ENCODE measurements around the gene HOXD4. TPM values are rescaled to one million over a fixed set of nuclear protein-coding genes. Genes with fewer than 3 reads are reported as not detected.

HOXD4 gene
- total RNA-seq, 1 experiment from 2014 or later = 1.4 TPM

- no TSS peak for BruUV-seq (replicated peaks)
Measured at GRCh38 chr2:176114120-176114929, 37.0 kb upstream of the HOXD4 start.

GRCh38 chr2:176114930-176115625 lies 36.3 kb upstream of the HOXD4 start:
- ChIA-PET CTCF (no interaction called here), POLR2A (no interaction called here)
- intact Hi-C loops (cut with micrococcal nuclease; ENCODE audit: unreplicated experiment) = no loop called here

More at GRCh38 chr2:176114120-176114929, 37.0 kb upstream of the HOXD4 start:
- Histone ChIP-seq H3K36me3 (ENCODE audit: control insufficient read depth, insufficient read depth, low read length) (no peaks in the 10 kb centered on the region), H3K9me3 (ENCODE audit: control insufficient read depth, insufficient read depth, low read depth, low read length) (no peaks in the 10 kb centered on the region), H3K4me3 (ENCODE audit: low read depth in 2 of 2, low read length in 2 of 2) (no peak overlapping the region), H3K27ac (ENCODE audit: low read length) (no peak overlapping the region), H3K4me1 (ENCODE audit: control insufficient read depth, insufficient read depth, low read length) (0 out of 2 replicates have a peak, but pooled peaks cover 3% of the 10 kb centered on the region), H3K27me3 (ENCODE audit: control insufficient read depth, insufficient read depth, low read length) (peaks cover 5% of the 10 kb centered on the region; the same call in 1 of the 2 replicates)
- intact Hi-C loops (cut with micrococcal nuclease; ENCODE audit: unreplicated experiment) (no loop called here), in situ Hi-C loops (cut with HindIII; ENCODE audit: low pct_unique_long_range_greater_than_20kb, low sequenced_read_pairs) (no loop called here)
- ATAC-seq (no peak), DNase-seq (ENCODE audit: low read depth, low spot score) (no peak)
- ChIA-PET CTCF (no interaction called here), POLR2A (no interaction called here)
- no peak for TF ChIP-seq POLR2AphosphoS5 (IDR thresholded peaks at IDR 0.05; ENCODE audit: low read depth, low read length)

More at GRCh38 chr2:176114930-176115625, 36.3 kb upstream of the HOXD4 start:
- no peaks in the 10 kb centered on the region for H3K9me3 ChIP-seq (ENCODE audit: control insufficient read depth, insufficient read depth, low read depth, low read length)
- no peak overlapping the region for H3K4me3 ChIP-seq (ENCODE audit: low read depth in 2 of 2, low read length in 2 of 2)
- peaks cover 5% of the 10 kb centered on the region; the same call in 1 of the 2 replicates for H3K27me3 ChIP-seq (ENCODE audit: control insufficient read depth, insufficient read depth, low read length)
- TF ChIP-seq TCF7L2 (IDR thresholded peaks at IDR 0.05; ENCODE audit: low read depth, low read length) (no peak), REST (IDR thresholded peaks at IDR 0.05; ENCODE audit: insufficient read depth in 1 of 2, low read depth in 2 of 2, low read length in 1 of 2) (no peak), CTCF (IDR thresholded peaks at IDR 0.05) (no peak), SIN3A (IDR thresholded peaks at IDR 0.05; ENCODE audit: borderline replicate concordance, insufficient read depth, low read depth, low read length) (no peak)
- H3K36me3 ChIP-seq (ENCODE audit: control insufficient read depth, insufficient read depth, low read length) = no peaks in the 10 kb centered on the region
- ATAC-seq (no peak), DNase-seq (ENCODE audit: low read depth, low spot score) (no peak)
- in situ Hi-C loops (cut with HindIII; ENCODE audit: low pct_unique_long_range_greater_than_20kb, low sequenced_read_pairs) = no loop called here
- 0 out of 2 replicates have a peak, but pooled peaks cover 3% of the 10 kb centered on the region for H3K4me1 ChIP-seq (ENCODE audit: control insufficient read depth, insufficient read depth, low read length)
- no peak overlapping the region for H3K27ac ChIP-seq (ENCODE audit: low read length)
- no TSS peak for BruUV-seq (replicated peaks)
